Activated naive CD8-positive, alpha-beta T cell treated with anti-CD3 and anti-CD28 coated beads, Interleukin-2, amount 50 U/mL, for 16 hours (primary cell): ENCODE data around the gene NT5DC1.

Experiments used
- DNase-seq: peaks from one replicate; pipeline ENCODE4 v3.0.0-alpha.2; 2020; ENCODE audit warnings: low read depth, low spot score

The NT5DC1 gene

GRCh38 chr6:116239856-116240255 is 139.2 kb downstream of the NT5DC1 start:
- DNase-seq: no peak

- DNase-seq: no peak
These were observed 143.6 kb downstream of the NT5DC1 start for GRCh38 chr6:116244284-116244683.

DNA sequence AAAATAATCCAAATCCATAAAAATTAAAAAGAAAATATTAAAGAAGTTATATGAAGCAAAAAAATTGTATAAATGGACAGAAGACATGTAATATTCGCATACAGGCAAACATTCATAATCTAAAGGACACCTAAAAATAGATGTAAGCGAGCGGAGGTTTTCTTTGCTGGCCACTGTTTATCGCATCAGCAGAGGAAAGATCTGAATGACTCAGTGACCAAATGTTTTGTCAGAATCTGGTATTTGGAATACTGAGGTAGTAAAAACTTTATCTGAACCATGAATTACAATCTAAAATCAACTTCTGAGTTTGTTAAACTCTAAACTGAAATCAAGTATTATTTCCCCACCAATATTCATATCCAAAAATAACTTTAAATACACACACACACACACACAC is 145.4 kb downstream of the NT5DC1 start:
- no peak for DNase-seq

DNA sequence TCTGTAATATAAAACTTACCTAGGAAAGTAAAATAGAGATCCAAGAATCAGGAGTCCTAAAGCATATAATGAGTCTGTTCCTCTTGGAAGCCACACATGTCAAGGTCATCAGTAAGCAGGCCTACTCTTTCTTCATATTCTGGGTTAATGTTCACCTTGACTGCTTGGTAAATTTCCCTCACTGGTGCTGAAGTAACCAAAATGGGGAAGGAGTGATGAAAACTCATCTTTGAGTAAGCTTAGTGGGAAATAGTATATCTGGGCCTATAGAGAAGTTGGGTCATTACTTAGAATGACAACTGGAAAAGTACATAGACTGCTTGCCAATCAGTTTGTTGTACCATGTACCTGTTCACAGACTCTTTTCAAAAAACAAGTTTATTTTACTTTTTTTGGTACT is 146.6 kb downstream of the NT5DC1 start:
- DNase-seq: no peak

GRCh38 chr6:116248577-116248976 is 147.9 kb downstream of the NT5DC1 start:
- no peak for DNase-seq

GRCh38 chr6:116251568-116252384 is 151.1 kb downstream of the NT5DC1 start:
- no peak for DNase-seq

DNA sequence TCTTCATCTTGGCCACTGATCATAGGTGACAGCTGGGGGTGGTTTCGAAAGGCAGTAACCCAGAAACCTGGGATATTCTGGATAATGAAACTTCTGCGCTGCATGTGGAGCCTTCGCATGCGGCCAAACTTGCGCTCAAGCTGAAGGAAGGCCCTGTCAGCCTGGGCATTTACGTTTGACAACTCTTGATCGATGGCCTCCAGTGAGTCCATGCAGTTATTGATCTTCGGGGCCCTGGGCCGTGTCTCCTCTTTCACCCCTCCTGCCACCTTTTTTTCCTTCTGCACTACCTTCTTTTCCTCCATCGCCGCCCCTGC is 152.5 kb downstream of the NT5DC1 start:
- DNase-seq: no peak

- peak; percentile 76 for DNase-seq
These were observed 153.0 kb downstream of the NT5DC1 start, which contains the start of gene TSPYL4 for GRCh38 chr6:116253505-116254296. TSS of gene TSPYL4 (minus strand) at chr6:116254075. CDS start at chr6:116254008, 67 bp downstream.

DNA sequence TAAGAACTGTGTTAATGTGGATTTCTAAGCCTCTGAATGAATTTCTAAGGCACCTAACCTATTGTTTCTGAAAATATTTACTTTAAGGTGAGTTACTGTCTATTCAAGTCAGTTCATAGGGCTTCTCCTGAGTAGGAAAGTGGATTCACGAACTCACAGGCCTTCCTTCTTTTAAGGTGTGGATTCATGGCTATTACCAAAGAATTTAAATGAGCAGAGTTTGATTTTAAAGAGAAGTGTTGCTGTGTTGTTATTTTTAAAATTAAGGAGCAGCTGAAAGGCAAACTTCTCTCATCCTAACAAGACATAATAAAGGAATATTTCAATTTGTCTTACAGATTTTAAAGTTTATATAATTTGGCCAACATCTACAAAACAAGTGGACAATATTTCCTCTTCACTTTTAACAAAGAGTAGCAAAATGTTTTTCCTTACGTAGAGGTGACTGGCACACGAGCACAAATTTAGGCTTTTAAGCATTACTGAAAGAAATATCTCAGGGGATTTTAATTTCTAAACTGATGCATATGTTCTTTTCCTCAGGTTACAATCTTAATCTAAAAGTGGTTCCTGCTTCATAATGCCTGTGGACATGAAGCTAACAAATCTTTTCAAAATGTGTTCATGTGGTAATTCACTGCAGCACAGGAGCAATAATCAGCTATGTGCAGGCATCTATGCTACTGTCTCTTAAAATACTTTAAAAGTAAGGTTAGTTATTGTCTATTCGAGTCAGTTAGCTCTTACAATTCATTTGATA is 153.8 kb downstream of the NT5DC1 start:
- DNase-seq: no peak

GRCh38 chr6:116255246-116255800 is 154.7 kb downstream of the NT5DC1 start:
- DNase-seq: no peak

DNA sequence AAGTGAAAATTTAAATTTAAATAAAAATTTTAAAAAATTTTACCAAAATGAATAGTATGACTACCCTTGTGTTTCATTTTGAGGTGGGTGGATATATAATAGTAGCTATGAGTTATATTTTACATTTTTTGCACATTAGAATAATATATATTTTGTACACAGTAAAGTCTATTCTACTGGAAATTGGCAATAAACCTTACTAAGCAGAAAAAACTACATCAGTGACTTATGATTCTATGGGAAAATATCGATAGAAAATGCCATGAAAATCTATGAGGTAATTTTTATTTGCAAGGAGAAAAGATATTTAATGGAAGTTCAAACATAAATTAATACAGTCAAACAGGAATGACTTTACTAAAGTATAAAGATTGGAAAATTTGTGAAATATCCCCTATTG is 156.0 kb downstream of the NT5DC1 start:
- DNase-seq: no peak

- no peak for DNase-seq
These were observed 157.9 kb downstream of the NT5DC1 start for GRCh38 chr6:116258520-116258919.

DNA sequence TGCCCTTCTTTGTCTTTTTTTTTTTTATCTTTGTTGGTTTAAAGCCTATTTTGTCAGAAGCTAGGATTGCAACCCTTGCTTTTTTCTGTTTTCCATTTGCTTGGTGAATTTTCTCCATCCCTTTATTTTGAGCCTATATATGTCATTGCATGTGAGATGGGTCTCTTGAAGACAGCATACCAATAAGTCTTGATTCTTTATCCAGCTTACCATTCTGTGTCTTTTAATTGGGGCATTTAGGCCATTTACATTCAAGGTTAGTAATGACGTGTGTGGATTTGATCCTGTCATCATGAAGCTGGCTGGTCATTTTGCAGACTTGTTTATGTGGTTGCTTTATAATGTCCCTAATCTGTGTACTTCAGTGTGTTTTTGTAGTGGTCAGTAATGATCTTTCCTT is 162.7 kb downstream of the NT5DC1 start:
- DNase-seq: no peak

DNA sequence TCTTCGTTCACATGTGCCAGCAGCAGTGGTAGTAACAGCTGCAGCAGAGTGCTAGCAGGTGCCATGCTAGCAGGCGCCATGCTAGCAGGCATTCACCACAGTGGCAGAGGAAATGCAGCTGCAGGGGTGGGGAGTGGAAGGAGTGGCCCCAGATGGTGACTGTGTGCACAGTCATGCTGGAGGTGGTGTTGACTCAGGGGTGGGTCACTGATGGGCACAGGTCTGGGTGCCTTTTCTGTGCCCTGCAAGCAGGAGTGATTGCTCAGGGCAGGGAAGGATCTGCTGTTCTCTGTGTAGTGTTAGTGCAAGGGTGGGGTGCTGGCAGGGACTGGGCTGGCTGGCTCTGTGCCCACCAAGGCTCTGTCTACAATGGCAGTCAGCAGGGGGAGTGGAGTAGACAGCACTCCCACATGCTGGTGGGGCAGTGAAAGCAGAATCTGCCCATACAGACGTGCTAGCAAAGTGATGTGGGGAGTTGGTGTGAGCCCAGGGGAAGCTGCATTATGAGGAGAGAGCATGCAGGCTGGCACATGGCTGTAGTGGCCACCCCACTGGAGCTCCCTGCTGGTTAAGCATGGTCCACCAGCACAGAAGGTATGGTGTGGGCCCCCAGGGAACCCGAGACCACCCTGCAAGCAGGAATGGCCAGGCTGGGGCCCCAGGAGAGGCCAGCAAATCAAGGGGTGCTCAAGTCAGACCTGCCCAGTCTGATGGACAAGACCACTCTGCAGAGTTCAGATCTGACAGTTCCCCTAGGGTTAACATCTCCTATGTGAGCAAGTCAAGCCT is 164.6 kb downstream of the NT5DC1 start:
- no peak for DNase-seq

DNA sequence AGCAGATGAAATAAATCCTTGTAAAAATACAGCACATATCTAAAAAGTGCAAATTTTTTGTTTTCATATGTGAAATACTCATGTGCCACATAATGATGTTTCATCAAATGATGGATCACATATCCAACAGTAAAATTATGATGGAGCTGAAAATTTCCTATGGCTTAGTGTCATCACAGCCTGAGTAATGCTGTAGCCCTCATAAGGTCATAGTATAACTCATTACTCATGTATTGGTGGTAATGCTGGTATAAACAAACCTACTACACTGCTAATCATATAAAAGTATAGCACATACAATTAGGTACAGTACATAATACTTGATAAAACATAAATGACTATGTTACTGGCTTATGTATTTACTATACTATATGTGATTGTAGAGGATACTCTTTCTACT is 166.2 kb downstream of the NT5DC1 start:
- no peak for DNase-seq

DNA sequence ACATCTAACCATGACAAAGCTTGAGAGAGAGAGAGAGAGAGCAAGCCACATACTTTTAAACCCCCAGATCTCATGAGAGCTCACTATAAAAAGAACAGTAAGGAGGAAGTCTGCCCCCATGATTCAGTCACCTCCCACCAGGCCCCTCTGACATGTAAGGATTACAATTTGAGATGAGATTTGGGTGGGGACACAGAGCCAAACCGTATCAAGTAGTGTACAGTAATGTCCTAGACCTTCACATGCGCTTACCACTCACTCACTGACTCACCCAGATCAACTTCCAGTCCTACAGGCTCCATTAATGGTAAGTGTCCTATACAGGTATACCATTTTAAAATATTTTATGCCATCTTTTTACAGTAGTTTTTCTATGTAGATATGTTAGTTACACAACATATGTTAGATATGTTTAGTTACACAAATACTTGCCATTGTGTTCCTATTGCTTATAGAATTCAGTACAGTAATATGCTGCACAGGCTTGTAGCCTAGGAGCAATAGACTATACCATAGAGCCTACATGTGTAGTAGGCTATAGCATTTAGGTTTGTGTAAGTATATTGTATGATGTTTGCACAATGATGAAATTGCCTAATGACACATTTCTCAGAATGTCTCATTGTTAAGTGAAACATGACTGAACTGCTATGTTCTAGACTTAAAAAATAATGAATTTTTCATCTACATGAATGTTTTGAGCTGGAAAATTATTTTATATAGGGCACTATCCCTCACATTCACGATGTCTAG is 167.4 kb downstream of the NT5DC1 start:
- DNase-seq: no peak

GRCh38 chr6:116268589-116269293 is 168.1 kb downstream of the NT5DC1 start:
- DNase-seq: no peak

DNA sequence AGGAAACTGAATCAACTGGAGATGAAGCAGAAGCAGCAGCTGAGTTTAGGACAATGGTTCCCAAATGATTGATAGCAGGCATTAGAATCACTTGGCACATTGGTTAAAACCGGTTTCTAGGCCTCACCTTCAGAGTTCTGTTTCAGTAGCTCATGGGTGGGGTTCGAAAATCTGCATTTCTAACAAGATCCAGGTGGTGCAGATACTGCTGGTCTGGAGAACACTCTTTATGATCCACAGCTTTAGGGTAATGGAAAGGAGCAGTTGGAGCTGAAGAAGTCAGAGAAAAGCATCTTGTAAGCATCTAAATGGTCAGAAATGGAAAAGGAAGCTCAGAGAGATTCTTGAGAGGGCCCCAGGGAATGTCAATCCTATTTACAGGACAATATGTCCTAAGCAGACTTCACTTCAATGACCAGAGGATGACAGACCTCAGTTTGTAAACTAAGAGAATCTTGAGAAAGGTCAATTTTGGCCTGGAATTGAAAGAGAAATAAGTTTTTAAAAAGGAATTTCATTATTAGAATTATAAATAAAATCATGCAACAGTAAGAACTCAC is 170.6 kb downstream of the NT5DC1 start:
- no peak for DNase-seq

DNA sequence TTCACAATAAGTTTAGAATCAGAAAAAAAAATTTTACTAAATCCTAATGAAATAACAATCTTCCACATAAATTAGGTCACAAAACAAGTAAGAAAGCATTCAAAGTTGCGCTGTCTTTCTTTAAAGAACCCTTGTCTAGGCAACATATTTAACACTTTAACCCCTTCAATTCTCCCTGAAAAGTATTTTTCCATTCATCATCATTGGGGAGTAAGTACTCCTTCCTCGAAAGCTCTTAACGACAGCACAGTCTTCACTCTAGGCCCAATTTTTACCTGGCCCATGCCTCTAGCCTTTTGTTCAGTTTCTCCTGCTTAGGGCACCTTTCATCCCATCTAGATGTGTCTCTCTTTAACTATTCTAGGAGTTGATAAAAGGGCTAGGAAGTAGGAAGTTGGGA is 176.5 kb downstream of the NT5DC1 start:
- DNase-seq: no peak

DNA sequence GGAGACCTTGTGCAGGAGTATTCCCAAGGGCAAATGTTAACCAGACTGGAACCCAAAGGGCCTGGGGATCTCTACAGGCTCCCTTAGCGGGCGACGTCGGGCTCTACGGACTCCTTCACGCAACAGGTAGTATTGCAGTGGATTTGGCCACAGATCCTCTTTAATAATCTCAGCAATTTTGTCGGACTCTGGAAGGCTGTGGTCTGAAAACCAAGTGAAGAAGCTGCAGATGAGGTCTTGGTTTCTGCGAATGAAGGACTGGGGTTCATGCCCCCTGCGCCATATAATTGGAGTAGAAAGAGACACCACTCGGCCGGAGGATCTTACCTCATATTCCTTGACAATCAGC is 177.8 kb downstream of the NT5DC1 start:
- DNase-seq: no peak
